K562 (cell line): ENCODE data around the gene LYPD5. TPM values are rescaled to one million over a fixed set of nuclear protein-coding genes. Genes with fewer than 3 reads are reported as not detected.

Experiments
- ELF4 ChIP-seq: fragments of 450-650 bp; formaldehyde crosslinking; IDR thresholded peaks from 2 replicates; pipeline ENCODE4 v1.4.0; 2022; ENCODE audit warnings: missing genetic modification characterization
- ERF ChIP-seq: fragments of 450-650 bp; formaldehyde crosslinking; IDR thresholded peaks from 2 replicates; pipeline ENCODE4 v1.4.0; 2020; ENCODE audit warnings: mild to moderate bottlenecking, mixed read lengths
- ILF3 ChIP-seq: fragments of 450-650 bp; IDR thresholded peaks from 2 replicates; pipeline ENCODE4 v1.6.1; 2018; ENCODE audit warnings: antibody characterized with exemption, mild to moderate bottlenecking, moderate library complexity, borderline replicate concordance
- ILK ChIP-seq: fragments of 450-650 bp; IDR thresholded peaks from 2 replicates; pipeline ENCODE4 v1.6.1; 2016; ENCODE audit warnings: missing genetic modification characterization, low read depth, mild to moderate bottlenecking, missing compliant biosample characterization, moderate library complexity, borderline replicate concordance
- JUND ChIP-seq, 2 experiments: IDR thresholded peaks; 2 replicates in 1 of 2; 3 replicates in 1 of 2; pipeline ENCODE4 v1.6.1; 2011; ENCODE audit warnings: borderline replicate concordance in 2 of 2, low read depth in 2 of 2, low read length in 2 of 2, improper control_type of control experiment in 1 of 2, missing biosample characterization in 1 of 2, missing genetic modification characterization in 1 of 2, missing genetic modification reagents in 1 of 2
- L3MBTL2 ChIP-seq: fragments of 450-650 bp; IDR thresholded peaks from 2 replicates; pipeline ENCODE4 v1.6.1; 2016; ENCODE audit warnings: mild to moderate bottlenecking, moderate library complexity
- NONO ChIP-seq, 2 experiments: fragments of 200-400 bp in 1 of 2; fragments of 450-650 bp in 1 of 2; formaldehyde crosslinking in 1 of 2; IDR thresholded peaks; 2 replicates each; pipeline ENCODE4 v1.6.1; 2017; ENCODE audit warnings: low read depth in 2 of 2, mild to moderate bottlenecking in 2 of 2, moderate library complexity in 2 of 2, low read length in 1 of 2
- NRF1 ChIP-seq, 2 experiments: fragments of 450-650 bp; IDR thresholded peaks in 1 of 2; conservative IDR thresholded peaks in 1 of 2; 2 replicates each; pipeline ENCODE4 v1.6.1; 2014; ENCODE audit warnings: mild to moderate bottlenecking in 2 of 2
- POLR2AphosphoS2 ChIP-seq: IDR thresholded peaks from 2 replicates; pipeline ENCODE4 v1.6.1; 2012; ENCODE audit warnings: low read length, improper control_type of control experiment
- PRMT5 ChIP-seq: sonication (generic); formaldehyde crosslinking; IDR thresholded peaks from 2 replicates; pipeline ENCODE4 v1.5.0; 2020; ENCODE audit warnings: missing genetic modification reagents
- SRSF1 ChIP-seq: fragments of 200-400 bp; formaldehyde crosslinking; IDR thresholded peaks from 2 replicates; pipeline ENCODE4 v1.6.1; 2017; ENCODE audit warnings: mild to moderate bottlenecking, low read depth, low read length, moderate library complexity
- TAF1 ChIP-seq: IDR thresholded peaks from 2 replicates; pipeline ENCODE4 v1.6.1; 2011; ENCODE audit warnings: mild to moderate bottlenecking, low read length, moderate library complexity; ENCODE audit not compliant: insufficient read depth, control insufficient read depth, severe bottlenecking; ENCODE audit errors: extremely low read depth
- ZFX ChIP-seq: sonication (generic); formaldehyde crosslinking; IDR thresholded peaks from 2 replicates; pipeline ENCODE4 v1.8.0; 2022; ENCODE audit warnings: mild to moderate bottlenecking, missing genetic modification reagents, moderate library complexity
- ZNF282 ChIP-seq: sonication (generic); formaldehyde crosslinking; IDR thresholded peaks from 2 replicates; pipeline ENCODE4 v1.8.1; 2023; ENCODE audit warnings: missing genetic modification reagents
- ZNF830 ChIP-seq: fragments of 250-450 bp; sonication (Bioruptor Pico); IDR thresholded peaks from 2 replicates; pipeline ENCODE4 v1.5.0; 2021; ENCODE audit warnings: mild to moderate bottlenecking
- polyA plus RNA-seq, 8 experiments: library from polyadenylated mRNA; depleted of rRNA in 4 of 8; stranded (reverse) in 5 of 8; unstranded in 3 of 8; fragments of >200 nt; fragmentation: Nextera tagmentation in 2 of 8; fragmentation: Illumina TruSeq in 1 of 8; extraction: Ambion mirVana in 2 of 8; extraction: Trizol in 1 of 8; gene quantifications; 2 replicates each; pipeline versions ENCODE4 v1.2.1 to v1.2.3, GENCODE V29; 2011 to 2014; ENCODE audit warnings: inconsistent platforms in 1 of 8, missing spikeins in 1 of 8
- total RNA-seq, 7 experiments: library from RNA; depleted of rRNA in 6 of 7; stranded (reverse); fragments of >200 nt in 6 of 7; fragmentation: Illumina TruSeq in 2 of 7; extraction: Trizol in 2 of 7; gene quantifications; 2 replicates each; pipeline versions ENCODE4 v1.2.1 to v1.2.3, GENCODE V29; 2011 to 2021; ENCODE audit warnings: low replicate concordance in 1 of 7
- TF ChIP-seq, protein P1 (sequence below): IDR thresholded peaks from 2 replicates; pipeline ENCODE4 v1.6.1; 2014; ENCODE audit warnings: antibody characterized with exemption
- TF ChIP-seq, protein P2 (sequence below): sonication (generic); formaldehyde crosslinking; IDR thresholded peaks from 2 replicates; pipeline ENCODE4 v1.5.0; 2020; ENCODE audit warnings: missing genetic modification reagents

LYPD5 gene
- total and polyA plus RNA-seq, 9 of the 15 experiments (the other 6 are each of a cell fraction or from before 2014, with no cell fraction given), result 0.03 to 0.22 (median 0.10) TPM; not detected in 3

DNA sequence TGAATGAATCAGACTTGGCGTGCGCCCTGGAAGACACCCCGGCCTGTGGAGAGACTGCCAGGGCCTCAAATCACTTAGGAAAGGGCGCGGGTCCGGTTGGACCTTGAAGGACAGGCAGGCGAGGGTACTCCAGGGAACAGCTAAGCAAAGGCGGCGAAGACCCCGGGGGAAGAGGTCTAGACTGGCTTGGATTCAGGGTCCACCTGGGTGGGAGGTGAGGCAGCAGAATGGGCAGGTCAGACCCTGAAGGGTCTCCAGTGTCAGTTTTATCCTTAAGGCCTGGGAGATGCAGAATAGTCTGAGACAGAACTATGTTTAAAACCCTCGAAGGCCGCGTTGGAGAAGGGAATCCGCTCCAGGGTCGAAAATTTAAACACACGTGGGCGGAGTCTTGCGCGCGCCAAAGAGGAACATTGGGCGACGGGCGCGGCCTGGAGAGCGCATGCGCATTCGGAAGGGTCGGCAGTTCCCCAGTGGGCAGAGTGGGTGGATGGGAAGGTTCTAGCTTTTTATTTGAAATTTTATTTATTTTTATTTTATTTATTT lies 46.9 kb downstream of the LYPD5 start (continued):
- TF ChIP-seq L3MBTL2 (peak; percentile 96), POLR2AphosphoS2 (peak; percentile 61; the same call in 1 of the 2 replicates), ILF3 (no peak), ELF4 (no peak), PRMT5 (CRISPR knock-in tag) (no peak), NONO (IDR thresholded peaks at IDR 0.05; ENCODE audit: low read depth in 2 of 2, low read length in 1 of 2) (0 out of 4 replicates have a peak, but pooled peaks of 1 of the 2 experiments have one; percentile 38), ILK (tag) (no peak), ZNF282 (CRISPR knock-in tag) (no peak), ZFX (peak; percentile 91), ERF (CRISPR knock-in tag) (peak; percentile 77; the same call in 1 of the 2 replicates), NRF1 (conservative IDR thresholded peaks at IDR 0.05 in 1 of 2, IDR thresholded peaks at IDR 0.05 in 1 of 2) (no peak), ZNF830 (CRISPR knock-in tag) (0 out of 2 replicates have a peak, but pooled peaks have one; percentile 53), TAF1 (peak; percentile 69), SRSF1 (no peak), JUND (IDR thresholded peaks at IDR 0.05; ENCODE audit: borderline replicate concordance, low read depth, low read length) (no peak), JUND (tag; IDR thresholded peaks at IDR 0.05; ENCODE audit: borderline replicate concordance, low read depth, low read length) (peak; percentile 7; the same call in 1 of the 3 replicates)
- TF ChIP-seq, protein P1, sequence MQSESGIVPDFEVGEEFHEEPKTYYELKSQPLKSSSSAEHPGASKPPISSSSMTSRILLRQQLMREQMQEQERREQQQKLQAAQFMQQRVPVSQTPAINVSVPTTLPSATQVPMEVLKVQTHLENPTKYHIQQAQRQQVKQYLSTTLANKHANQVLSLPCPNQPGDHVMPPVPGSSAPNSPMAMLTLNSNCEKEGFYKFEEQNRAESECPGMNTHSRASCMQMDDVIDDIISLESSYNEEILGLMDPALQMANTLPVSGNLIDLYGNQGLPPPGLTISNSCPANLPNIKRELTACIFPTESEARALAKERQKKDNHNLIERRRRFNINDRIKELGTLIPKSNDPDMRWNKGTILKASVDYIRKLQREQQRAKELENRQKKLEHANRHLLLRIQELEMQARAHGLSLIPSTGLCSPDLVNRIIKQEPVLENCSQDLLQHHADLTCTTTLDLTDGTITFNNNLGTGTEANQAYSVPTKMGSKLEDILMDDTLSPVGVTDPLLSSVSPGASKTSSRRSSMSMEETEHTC, result no peak
- TF ChIP-seq, protein P2, sequence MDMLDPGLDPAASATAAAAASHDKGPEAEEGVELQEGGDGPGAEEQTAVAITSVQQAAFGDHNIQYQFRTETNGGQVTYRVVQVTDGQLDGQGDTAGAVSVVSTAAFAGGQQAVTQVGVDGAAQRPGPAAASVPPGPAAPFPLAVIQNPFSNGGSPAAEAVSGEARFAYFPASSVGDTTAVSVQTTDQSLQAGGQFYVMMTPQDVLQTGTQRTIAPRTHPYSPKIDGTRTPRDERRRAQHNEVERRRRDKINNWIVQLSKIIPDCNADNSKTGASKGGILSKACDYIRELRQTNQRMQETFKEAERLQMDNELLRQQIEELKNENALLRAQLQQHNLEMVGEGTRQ (CRISPR knock-in tag), result peak; percentile 11; the same call in 1 of the 2 replicates
- TF ChIP-seq, all 486 proteins: peak for 78
